ENCODE results near the gene PXT1.
"Not testable (repeated sequence)": the region's sequence is repeated elsewhere in the genome, so short reads cannot be mapped to it uniquely, and the experiment has no call there.

Gene PXT1

GRCh38 chr6:36368421-36368820, 74.2 kb downstream of the PXT1 start:
- no peak for DNase-seq

- DNase-seq = no peak
Measured at GRCh38 chr6:36367743-36368142, 74.9 kb downstream of the PXT1 start.

- DNase-seq = no peak
Measured at GRCh38 chr6:36364669-36365479, 77.8 kb downstream of the PXT1 start.

GRCh38 chr6:36364061-36364635, 78.5 kb downstream of the PXT1 start:
- DNase-seq = not testable (repeated sequence)

GRCh38 chr6:36363371-36363752, 79.3 kb downstream of the PXT1 start:
- not testable (repeated sequence) for DNase-seq

- no peak for DNase-seq
Measured at GRCh38 chr6:36362551-36363370, 79.9 kb downstream of the PXT1 start.

- no peak for DNase-seq
Measured at GRCh38 chr6:36361071-36361470, 81.6 kb downstream of the PXT1 start.

- peak; percentile 96 for DNase-seq
Measured at GRCh38 chr6:36360241-36361054, 82.2 kb downstream of the PXT1 start.

- peak; percentile 81 for DNase-seq
Measured at GRCh38 chr6:36358226-36358915, 84.3 kb downstream of the PXT1 start.

GRCh38 chr6:36357872-36358225, 84.8 kb downstream of the PXT1 start:
- DNase-seq = no peak

GRCh38 chr6:36355819-36356218, 86.8 kb downstream of the PXT1 start:
- no peak for DNase-seq

- DNase-seq = no peak
Measured at GRCh38 chr6:36353411-36353915, 89.2 kb downstream of the PXT1 start.

- DNase-seq = no peak
Measured at GRCh38 chr6:36352477-36353157, 90.0 kb downstream of the PXT1 start.

GRCh38 chr6:36350681-36351571, 91.7 kb downstream of the PXT1 start:
- DNase-seq = peak; percentile 58

GRCh38 chr6:36350082-36350481, 92.6 kb downstream of the PXT1 start:
- no peak for DNase-seq

GRCh38 chr6:36349240-36349639, 93.4 kb downstream of the PXT1 start:
- no peak for DNase-seq

- no peak for DNase-seq
Measured at GRCh38 chr6:36347621-36348020, 95.0 kb downstream of the PXT1 start.

GRCh38 chr6:36346486-36347273, 96.0 kb downstream of the PXT1 start:
- DNase-seq = no peak

- DNase-seq = no peak
Measured at GRCh38 chr6:36345681-36346466, 96.8 kb downstream of the PXT1 start.
